ENCODE measurements around the gene CAMSAP1.

Gene CAMSAP1

DNA sequence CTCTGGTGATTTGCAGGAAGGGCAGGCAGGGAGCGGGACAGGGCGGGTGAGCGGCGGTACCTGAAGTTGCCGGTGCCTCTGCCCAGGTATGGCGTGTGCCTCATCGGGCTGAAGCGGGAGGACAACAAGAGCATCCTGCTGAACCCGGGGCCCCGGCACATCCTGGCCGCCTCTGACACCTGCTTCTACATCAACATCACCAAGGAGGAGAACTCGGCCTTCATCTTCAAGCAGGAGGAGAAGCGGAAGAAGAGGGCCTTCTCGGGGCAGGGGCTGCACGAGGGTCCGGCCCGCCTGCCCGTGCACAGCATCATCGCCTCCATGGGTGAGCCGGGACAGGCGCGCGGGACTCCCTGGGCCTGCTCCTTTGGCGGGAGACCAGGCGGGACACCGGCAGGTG, 136.6 kb downstream of the CAMSAP1 start:
- no peak for DNase-seq

DNA sequence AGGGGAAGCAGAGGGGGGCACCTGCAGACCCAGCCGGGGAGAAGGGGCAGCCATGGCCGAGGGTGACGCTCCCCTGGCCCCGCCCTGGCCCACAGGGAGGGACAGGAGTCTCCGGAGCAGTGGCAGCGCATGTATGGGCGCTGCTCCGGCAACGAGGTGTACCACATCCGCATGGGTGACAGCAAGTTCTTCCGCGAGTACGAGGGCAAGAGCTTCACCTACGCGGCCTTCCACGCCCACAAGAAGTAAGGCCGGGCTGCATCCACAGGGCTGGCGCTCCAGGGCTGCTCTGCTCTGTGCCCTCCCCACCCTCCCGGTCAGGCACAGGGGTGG, 137.2 kb downstream of the CAMSAP1 start:
- no peak for DNase-seq

DNA sequence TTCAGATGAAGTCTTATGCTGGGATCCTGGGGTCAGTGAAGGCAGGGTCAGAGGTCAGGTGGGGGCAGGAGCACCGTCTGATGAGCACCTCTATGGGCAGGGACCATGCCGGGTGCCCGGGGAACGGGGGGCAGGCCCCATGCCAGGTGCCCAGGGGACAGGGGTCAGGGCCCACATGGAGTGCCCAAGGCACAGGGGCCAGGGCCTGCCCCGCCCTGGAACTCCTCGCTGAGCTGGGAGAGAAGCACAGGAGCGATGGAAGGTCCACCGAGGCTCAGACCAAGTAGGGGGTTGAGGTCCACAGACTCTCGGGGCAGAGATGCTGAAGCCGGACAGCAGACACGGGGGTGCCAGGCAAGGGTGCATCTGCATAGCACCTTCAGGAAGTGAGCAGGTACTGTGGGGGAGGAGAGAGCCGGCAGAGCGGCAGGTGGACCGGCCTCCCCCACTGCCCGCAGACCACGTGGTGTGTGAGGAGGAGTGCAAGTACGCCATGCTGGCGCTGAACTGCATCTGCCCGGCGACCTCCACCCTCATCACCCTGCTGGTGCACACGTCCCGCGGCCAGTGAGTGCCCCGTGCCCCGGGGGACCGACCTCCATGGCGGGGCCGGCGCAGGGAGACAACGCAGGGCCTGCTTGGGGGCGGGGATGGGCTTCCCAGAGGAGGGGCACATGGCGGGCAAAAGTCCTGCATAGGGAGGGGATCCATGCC, 137.7 kb downstream of the CAMSAP1 start:
- DNase-seq: no peak

DNA sequence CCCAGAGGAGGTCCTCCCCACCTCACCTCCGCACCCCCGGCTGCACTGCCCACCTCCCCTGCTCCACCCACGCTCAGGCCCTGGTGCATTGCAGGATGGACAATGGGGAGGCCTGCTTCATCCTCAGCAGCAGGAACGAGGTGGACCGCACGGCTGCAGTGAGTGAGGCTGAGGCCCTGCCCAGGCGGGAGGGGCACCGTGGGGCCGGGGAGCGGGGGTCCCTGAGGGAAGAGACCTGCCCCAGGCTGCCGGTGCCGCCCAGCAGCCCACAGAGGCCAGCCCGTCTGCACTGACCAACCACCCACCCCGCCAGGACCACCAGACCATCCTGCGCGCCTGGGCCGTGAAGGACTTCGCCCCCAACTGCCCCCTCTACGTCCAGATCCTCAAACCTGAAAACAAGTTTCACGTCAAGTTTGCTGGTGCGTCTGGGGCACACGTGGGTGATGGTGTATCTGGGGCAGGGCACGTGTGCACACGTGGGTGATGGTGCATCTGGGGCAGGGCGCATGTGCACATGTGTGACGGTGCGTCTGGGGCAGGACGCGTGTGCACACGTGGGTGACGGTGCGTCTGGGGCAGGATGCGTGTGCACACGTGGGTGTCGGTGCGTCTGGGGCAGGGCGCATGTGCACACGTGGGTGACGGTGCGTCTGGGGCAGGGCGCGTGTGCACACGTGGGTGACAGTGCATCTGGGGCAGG, 138.7 kb downstream of the CAMSAP1 start:
- DNase-seq: no peak

DNA sequence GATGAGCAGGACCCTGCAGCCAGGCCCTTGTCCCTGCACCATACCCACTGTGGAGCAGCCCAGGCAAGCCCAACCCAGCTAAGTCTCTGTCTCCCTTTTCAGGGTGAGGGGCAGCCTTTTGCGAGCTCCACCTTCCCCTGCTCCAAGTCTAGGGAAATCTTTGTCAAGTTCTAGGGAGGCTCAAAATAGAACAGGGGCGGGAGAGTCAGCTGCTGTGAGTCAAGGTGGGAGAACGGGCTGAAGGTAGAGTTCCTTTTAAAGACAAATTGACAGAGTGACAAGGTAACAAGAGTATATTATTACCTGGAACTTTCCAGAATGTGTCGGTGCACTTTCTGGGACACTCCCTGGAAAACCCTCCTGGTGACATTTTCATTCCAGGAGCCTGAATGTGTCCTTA, 140.6 kb downstream of the CAMSAP1 start:
- DNase-seq: no peak

DNA sequence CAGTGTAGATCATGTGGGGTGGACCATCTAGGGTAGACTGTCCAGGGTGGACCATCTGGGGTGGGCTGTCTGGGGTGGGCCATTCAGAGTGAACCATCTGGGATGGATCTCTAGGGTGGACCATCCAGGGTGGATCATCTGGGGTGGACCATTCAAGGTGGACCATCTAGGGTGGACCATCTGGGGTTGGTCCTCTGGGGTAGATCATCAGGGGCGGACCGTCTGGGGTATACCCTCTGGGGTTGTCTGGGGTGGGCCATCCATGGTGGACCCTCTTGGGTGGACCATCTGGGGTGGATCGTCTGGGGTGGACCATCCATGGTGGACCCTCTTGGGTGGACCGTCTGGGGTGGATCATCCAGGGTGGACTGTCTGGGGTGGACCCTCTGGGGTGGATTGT, 141.1 kb downstream of the CAMSAP1 start:
- DNase-seq: no peak

DNA sequence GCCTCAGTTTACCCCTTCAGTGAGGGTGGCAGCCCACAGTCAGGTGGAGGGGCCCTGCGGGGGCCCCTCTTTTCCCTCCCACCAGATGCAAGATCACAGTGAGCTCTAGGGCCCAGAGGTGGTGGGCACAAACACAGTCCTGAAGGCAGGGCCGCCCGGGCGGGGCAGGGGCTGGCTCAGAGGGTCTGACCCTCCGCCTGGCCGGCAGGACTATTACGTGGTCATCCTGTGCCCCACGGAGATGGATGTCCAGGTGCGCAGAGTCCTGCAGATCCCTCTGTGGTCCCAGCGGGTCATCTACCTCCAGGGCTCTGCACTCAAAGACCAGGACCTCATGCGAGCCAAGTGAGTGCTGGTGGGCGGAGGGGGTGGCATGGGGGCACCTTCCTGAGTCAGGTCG, 141.9 kb downstream of the CAMSAP1 start:
- no peak for DNase-seq

DNA sequence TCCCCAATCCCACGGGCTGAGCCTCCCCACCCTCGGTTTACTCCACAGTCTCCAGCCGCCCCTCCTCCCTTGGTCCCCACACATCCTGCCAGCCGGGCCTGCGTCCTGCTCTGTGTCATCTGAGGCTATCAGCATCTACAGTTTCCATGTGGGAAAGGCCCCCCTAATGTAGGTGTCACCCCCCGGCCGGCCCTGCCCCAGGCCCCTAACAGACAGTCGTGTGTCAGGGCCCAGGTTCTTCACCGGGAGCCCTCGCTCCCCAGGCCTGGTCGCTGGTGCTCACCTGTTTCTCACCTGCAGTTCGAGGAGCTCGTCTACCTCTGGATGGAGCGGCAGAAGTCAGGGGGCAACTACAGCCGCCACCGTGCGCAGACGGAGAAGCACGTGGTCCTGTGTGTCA, 142.6 kb downstream of the CAMSAP1 start:
- no peak for DNase-seq

DNA sequence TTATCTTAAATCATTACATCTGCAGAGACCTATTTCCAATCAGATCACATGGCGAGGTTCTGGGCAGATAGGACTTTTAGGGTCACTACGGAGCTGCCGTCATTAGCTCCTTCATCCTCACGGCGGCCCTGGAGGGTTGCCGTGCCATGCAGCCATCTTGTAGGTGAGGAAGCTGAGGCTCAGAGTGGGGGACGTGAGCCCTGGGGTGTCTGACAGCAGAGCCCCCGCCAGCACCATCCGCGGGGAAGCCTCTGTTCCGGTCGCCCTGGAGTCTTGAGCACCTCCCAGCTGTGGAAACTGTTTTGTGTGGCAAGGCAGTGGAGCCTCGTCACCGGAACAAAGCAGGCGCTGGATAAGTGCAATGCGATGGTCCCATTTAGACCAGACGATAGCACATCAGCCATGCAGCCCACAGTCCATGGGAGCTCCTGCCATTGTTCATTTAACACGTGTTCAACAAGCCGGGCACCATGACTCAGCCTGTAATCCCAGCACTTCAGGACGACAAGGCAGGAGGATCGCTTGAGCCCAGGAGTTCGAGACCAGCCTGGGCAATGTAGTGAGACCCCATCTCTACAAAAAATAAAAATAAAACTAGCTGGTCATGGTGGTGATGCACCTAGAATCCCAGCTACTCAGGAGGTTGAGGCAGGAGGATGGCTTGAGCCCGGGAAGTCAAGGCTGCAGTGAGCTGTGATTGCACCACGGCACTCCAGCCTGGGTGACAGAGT, 143.5 kb downstream of the CAMSAP1 start:
- DNase-seq: no peak

DNA sequence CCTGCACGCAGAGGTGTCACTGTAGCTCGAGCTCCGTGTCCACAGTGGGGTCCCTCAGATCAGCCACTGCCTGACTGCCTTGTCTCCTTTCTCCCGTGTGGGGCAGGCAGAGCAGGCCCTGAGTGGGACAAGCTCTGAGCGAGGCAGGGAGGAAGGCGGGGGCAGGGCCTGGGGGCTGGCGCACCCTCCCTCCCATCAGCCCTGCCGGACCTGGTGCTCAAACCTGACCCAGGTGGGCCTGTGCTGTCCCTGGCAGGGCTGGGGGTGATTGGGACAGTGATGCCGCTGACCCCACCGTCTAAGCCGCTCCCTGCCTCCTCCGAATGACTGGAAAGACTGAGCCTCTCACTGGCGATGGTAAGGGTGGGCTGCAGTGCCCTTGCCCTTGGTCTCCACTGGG, 144.4 kb downstream of the CAMSAP1 start:
- no peak for DNase-seq

DNA sequence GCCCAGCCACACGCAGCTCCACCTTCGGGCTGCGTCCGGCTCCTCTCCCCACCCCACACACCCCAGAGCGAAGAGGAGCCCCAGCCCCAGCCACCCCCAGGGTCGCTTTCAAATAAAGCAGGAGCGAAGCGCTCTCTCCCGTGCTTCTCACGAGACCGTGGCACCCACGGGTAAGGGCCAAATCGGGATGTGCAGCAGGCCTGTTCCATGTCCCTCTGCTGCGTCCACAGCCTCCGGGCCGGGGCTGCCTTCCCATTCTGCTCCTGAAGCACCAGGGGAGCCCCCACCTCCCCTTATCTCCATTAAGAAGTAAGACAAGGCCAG, 145.5 kb downstream of the CAMSAP1 start:
- no peak for DNase-seq

DNA sequence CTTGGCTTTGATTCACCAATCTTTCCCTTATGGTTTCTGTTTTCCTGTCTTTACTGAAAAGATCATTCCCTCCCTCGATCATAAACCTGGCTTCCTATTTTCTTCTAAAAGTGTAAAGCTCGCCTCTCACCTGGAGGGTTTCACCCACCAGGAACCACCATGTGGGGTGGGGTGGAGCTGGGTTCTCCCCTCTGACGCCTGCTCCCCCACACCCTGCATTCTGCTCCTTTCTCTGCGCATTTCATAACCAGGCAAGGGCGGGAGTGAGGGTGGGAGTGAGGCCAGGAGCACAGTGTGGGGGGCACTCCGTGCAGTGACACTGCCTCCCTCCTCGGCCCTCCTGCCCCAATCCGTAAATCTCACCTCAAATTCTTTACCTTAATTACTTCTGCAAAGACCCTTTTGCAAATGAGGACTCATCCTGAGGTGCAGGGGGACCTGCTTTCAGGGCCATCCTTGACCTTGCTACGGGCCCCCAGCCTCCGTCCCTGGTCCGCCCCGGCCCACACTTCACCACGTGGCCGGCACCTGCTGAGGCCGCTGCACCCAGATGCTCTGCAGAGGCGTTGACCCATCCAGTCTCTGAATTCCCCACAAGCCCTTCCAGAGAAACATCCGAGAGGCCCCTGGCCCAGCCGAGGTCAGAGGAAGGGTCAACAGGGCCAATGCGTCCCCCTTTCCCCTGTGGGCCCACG, 146.0 kb downstream of the CAMSAP1 start:
- DNase-seq: no peak

DNA sequence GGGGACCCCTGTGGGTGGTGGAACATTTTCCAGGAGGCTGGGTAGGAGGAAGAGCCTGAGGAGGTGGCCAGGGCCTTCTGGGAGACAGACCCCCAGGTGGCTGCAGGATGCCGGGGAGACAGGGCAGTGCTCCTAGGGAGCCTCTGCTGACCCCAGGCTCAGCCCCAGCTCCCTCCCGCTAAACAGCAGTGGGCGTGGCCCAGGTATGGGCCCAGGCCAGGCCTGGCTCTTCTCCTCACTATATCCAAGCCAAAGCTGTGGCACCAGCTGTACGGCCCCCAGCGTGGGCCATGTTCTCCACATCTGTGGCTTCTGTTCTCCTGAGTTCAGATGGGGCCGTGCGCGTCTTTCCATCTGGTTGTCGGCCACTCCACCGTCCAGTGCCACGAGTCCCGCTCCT, 146.9 kb downstream of the CAMSAP1 start:
- no peak for DNase-seq

DNA sequence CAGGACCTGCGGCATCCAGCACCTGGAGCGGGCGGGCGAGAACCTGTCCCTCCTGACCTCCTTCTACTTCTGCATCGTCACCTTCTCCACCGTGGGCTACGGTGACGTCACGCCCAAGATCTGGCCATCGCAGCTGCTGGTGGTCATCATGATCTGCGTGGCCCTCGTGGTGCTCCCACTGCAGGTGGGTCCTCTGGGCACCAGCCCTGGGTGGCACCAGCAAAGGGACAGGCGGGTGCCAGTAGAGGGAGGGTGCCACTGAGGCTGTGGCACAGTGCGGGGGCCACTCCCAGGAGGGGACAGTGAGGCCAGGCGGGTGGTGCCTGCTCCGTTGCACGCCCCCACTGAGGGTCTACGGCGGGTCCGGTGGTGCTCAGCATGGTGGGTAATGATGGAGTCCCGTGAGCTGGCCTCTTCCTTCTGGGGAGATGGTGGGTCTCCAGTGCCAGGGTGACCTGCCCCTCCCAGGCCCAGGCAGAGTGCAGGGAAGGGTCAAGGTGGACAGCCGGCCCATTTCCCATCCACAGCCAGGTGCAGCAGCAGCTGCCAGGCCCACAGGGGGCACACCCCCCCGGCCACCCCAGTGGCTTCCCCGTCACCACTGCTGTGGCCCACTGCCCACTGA, 147.6 kb downstream of the CAMSAP1 start:
- no peak for DNase-seq

DNA sequence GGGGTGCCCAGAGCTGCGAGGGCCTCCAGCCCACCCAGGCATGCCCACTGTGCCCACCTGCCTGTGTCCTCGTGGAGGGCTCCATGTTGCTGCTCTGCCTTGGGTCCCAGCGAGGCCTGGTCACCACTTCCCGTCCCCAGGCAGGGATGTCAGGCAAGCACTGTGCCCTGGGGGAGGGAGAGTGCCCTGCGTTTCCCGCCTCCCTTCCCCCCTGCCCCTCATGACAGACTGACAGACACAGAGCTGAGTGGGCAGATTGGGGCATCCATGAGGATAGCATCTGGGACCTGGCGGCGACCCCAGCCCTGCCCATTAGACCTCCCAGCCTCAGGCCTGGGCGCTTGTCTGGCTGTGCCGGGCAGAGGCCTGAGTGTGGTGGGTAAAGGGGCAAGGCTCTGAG, 148.5 kb downstream of the CAMSAP1 start:
- no peak for DNase-seq
